Measurements from ENCODE around the gene MYCL. TPM values are rescaled to one million over a fixed set of nuclear protein-coding genes. Genes with fewer than 3 reads are reported as not detected.

Gene MYCL
- total RNA-seq: 0.33 and 1.4 TPM in 2 replicates

DNA sequence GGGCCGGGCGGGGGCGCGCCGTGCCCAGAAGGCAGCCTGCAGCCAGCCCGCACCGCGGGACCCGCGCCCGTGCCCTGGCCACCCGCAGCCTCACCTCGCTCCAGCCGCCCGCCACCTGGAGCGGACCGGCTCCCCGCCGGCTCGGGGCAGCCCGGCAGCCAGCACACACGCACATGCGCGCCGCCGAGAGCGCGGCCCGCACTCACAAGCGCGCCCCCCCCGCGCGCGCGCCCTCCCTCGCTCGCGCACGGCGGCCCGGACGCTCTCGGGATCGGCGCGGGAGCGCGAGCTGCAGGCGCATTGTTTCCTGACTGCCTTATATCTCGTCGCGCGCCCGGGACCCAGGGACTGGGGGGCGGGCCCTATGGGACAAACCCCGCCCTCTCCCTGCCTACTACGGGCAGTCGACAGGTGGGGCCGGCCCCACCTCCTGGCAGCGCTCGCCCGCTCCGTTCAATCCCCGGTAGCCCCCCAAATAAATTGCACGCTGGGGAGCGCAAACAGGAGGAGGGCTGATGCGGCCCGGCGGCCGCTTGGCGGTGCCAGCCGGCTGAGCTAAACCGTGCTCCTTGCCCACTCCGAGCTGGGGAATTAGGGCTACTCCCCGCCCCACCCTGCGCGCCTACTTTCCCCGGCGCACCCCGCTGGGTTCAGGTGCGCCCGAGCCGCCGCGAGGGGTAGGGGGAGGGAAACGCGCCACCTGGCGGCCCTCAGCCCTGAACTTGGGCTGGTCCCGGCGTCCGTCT is at the start of gene MYCL:
TSS of gene MYCL (minus strand) at position 204 of the 746 bp plus-strand sequence. CDS start 483 bp downstream, outside the sequence.

Other genes starting within 250 kb of the MYCL start
- not detected in 2 replicates for gene NT5C1A, start 229.8 kb downstream of the MYCL start, total RNA-seq
- gene HPCAL4, start 210.5 kb downstream of the MYCL start, total RNA-seq: not detected in 2 replicates
- gene PPIE, start 163.0 kb downstream of the MYCL start, total RNA-seq: 26.9 and 28.2 TPM in 2 replicates
- gene OXCT2, start 130.6 kb downstream of the MYCL start, total RNA-seq: 1.3 and 1.8 TPM in 2 replicates
- under 0.01 TPM in 1 of 2 replicates, not detected in the other for gene BMP8B, start 113.1 kb downstream of the MYCL start, total RNA-seq
- 29.7 and 41.9 TPM in 2 replicates for gene TRIT1, start 18.4 kb downstream of the MYCL start, total RNA-seq
- 1.4 and 5.2 TPM in 2 replicates for gene MFSD2A, start 53.2 kb upstream of the MYCL start, total RNA-seq
- gene CAP1, start 138.8 kb upstream of the MYCL start, total RNA-seq: 430 and 513 TPM in 2 replicates
- gene PPT1, start 195.3 kb upstream of the MYCL start, total RNA-seq: 63.6 and 66.4 TPM in 2 replicates